ENCODE measurements around the gene ITGB5. TPM values are rescaled to one million over a fixed set of nuclear protein-coding genes. Genes with fewer than 3 reads are reported as not detected.

Gene ITGB5
- total RNA-seq, 1 experiment from 2014 or later: 67.2 TPM

- no peaks in the 10 kb centered on the region for H3F3A ChIP-seq (ENCODE audit: low read length, unreplicated experiment)
- no peak overlapping the region for H3K4me2 ChIP-seq (ENCODE audit: low read length)
- H3K4me3 ChIP-seq (ENCODE audit: low read length): no peak overlapping the region
- intact Hi-C loops (cut with micrococcal nuclease): no loop called here
- CTCF ChIA-PET: no interaction called here
- H3K4me1 ChIP-seq (ENCODE audit: insufficient read depth, low read length): peaks cover 33% of the 10 kb centered on the region
- DNase-seq (no peak), ATAC-seq (no peak)
- TF ChIP-seq EZH2phosphoT487 (IDR thresholded peaks at IDR 0.05; ENCODE audit: borderline replicate concordance, low read length): no peak
- TF ChIP-seq EZH2 (IDR thresholded peaks at IDR 0.05; ENCODE audit: low read length, unreplicated experiment): no peak
- no peak for TF ChIP-seq CTCF (conservative IDR thresholded peaks at IDR 0.05; ENCODE audit: low read depth, low read length)
- POLR2A ChIA-PET (ENCODE audit: unreplicated experiment): no interaction called here
- H3K9me2 ChIP-seq (replicated peaks; ENCODE audit: low read length): no peaks in the 10 kb centered on the region
- no peak overlapping the region for H2AFZ ChIP-seq (ENCODE audit: low read length)
- no peaks in the 10 kb centered on the region for H3K9me3 ChIP-seq (ENCODE audit: low read length)
- no peaks in the 10 kb centered on the region for H3K79me2 ChIP-seq (ENCODE audit: low read length)
- no peaks in the 10 kb centered on the region for H3K36me3 ChIP-seq (ENCODE audit: low read depth, low read length)
- no peak overlapping the region for H3K9ac ChIP-seq (ENCODE audit: low read length)
- H3K27me3 ChIP-seq (ENCODE audit: low read length): no peaks in the 10 kb centered on the region
- H3K27ac ChIP-seq (ENCODE audit: low read length): no peak overlapping the region
- H4K20me1 ChIP-seq (ENCODE audit: low read length): no peaks in the 10 kb centered on the region
- no TSS peak for BruUV-seq (replicated peaks)
Measured at GRCh38 chr3:124823206-124823605, 64.0 kb downstream of the ITGB5 start.

GRCh38 chr3:124821356-124821755 is 65.8 kb downstream of the ITGB5 start:
- no peak for TF ChIP-seq EZH2phosphoT487 (IDR thresholded peaks at IDR 0.05; ENCODE audit: borderline replicate concordance, low read length)
- ATAC-seq: no peak
- Histone ChIP-seq H3K9ac (ENCODE audit: low read length) (no peak overlapping the region), H3K36me3 (ENCODE audit: low read depth, low read length) (no peaks in the 10 kb centered on the region), H3K4me2 (ENCODE audit: low read length) (no peak overlapping the region), H2AFZ (ENCODE audit: low read length) (no peak overlapping the region), H3K27me3 (ENCODE audit: low read length) (no peaks in the 10 kb centered on the region), H3K4me1 (ENCODE audit: insufficient read depth, low read length) (peaks cover 25% of the 10 kb centered on the region), H3K27ac (ENCODE audit: low read length) (no peak overlapping the region), H3K4me3 (ENCODE audit: low read length) (no peak overlapping the region), H3K79me2 (ENCODE audit: low read length) (no peaks in the 10 kb centered on the region), H3F3A (ENCODE audit: low read length, unreplicated experiment) (no peaks in the 10 kb centered on the region), H4K20me1 (ENCODE audit: low read length) (no peaks in the 10 kb centered on the region), H3K9me3 (ENCODE audit: low read length) (no peaks in the 10 kb centered on the region), H3K9me2 (replicated peaks; ENCODE audit: low read length) (no peaks in the 10 kb centered on the region)
- CTCF ChIA-PET: no interaction called here
- no peak for DNase-seq
- POLR2A ChIA-PET (ENCODE audit: unreplicated experiment): no interaction called here
- intact Hi-C loops (cut with micrococcal nuclease): no loop called here
- BruUV-seq (replicated peaks): no TSS peak

- H3K9me2 ChIP-seq (replicated peaks; ENCODE audit: low read length): no peaks in the 10 kb centered on the region
- no peaks in the 10 kb centered on the region for H3K79me2 ChIP-seq (ENCODE audit: low read length)
- no peak for TF ChIP-seq EZH2 (IDR thresholded peaks at IDR 0.05; ENCODE audit: low read length, unreplicated experiment)
- DNase-seq (no peak), ATAC-seq (no peak)
- H3K27me3 ChIP-seq (ENCODE audit: low read length): no peaks in the 10 kb centered on the region
- no peak overlapping the region for H3K4me3 ChIP-seq (ENCODE audit: low read length)
- ChIA-PET POLR2A (ENCODE audit: unreplicated experiment) (no interaction called here), CTCF (no interaction called here)
- no peak overlapping the region for H2AFZ ChIP-seq (ENCODE audit: low read length)
- H3K4me2 ChIP-seq (ENCODE audit: low read length): no peak overlapping the region
- intact Hi-C loops (cut with micrococcal nuclease): no loop called here
- no peaks in the 10 kb centered on the region for H3F3A ChIP-seq (ENCODE audit: low read length, unreplicated experiment)
- H4K20me1 ChIP-seq (ENCODE audit: low read length): no peaks in the 10 kb centered on the region
- BruUV-seq (replicated peaks): no TSS peak
- H3K27ac ChIP-seq (ENCODE audit: low read length): no peak overlapping the region
- no peaks in the 10 kb centered on the region for H3K9me3 ChIP-seq (ENCODE audit: low read length)
- H3K4me1 ChIP-seq (ENCODE audit: insufficient read depth, low read length): peaks cover 30% of the 10 kb centered on the region
- no peak overlapping the region for H3K9ac ChIP-seq (ENCODE audit: low read length)
- no peaks in the 10 kb centered on the region for H3K36me3 ChIP-seq (ENCODE audit: low read depth, low read length)
Measured at GRCh38 chr3:124818398-124819091, 68.6 kb downstream of the ITGB5 start.

GRCh38 chr3:124817079-124817478 is 70.1 kb downstream of the ITGB5 start:
- H2AFZ ChIP-seq (ENCODE audit: low read length): no peak overlapping the region
- no peaks in the 10 kb centered on the region for H3K9me3 ChIP-seq (ENCODE audit: low read length)
- ATAC-seq: no peak
- no peaks in the 10 kb centered on the region for H3F3A ChIP-seq (ENCODE audit: low read length, unreplicated experiment)
- no peaks in the 10 kb centered on the region for H3K9me2 ChIP-seq (replicated peaks; ENCODE audit: low read length)
- no peak overlapping the region for H3K4me3 ChIP-seq (ENCODE audit: low read length)
- H4K20me1 ChIP-seq (ENCODE audit: low read length): no peaks in the 10 kb centered on the region
- DNase-seq: no peak
- CTCF ChIA-PET: no interaction called here
- no peak for TF ChIP-seq EZH2phosphoT487 (IDR thresholded peaks at IDR 0.05; ENCODE audit: borderline replicate concordance, low read length)
- TF ChIP-seq EZH2 (IDR thresholded peaks at IDR 0.05; ENCODE audit: low read length, unreplicated experiment): no peak
- TF ChIP-seq CTCF (conservative IDR thresholded peaks at IDR 0.05; ENCODE audit: low read depth, low read length): no peak
- no peaks in the 10 kb centered on the region for H3K79me2 ChIP-seq (ENCODE audit: low read length)
- no peak overlapping the region for H3K27ac ChIP-seq (ENCODE audit: low read length)
- intact Hi-C loops (cut with micrococcal nuclease): no loop called here
- no peak overlapping the region for H3K4me2 ChIP-seq (ENCODE audit: low read length)
- POLR2A ChIA-PET (ENCODE audit: unreplicated experiment): no interaction called here
- H3K27me3 ChIP-seq (ENCODE audit: low read length): no peaks in the 10 kb centered on the region
- H3K4me1 ChIP-seq (ENCODE audit: insufficient read depth, low read length): peaks cover 43% of the 10 kb centered on the region
- H3K36me3 ChIP-seq (ENCODE audit: low read depth, low read length): no peaks in the 10 kb centered on the region
- no TSS peak for BruUV-seq (replicated peaks)
- H3K9ac ChIP-seq (ENCODE audit: low read length): no peak overlapping the region
